Type B pancreatic cell (in vitro differentiated cells): ENCODE results near the gene BAZ2B. TPM values are rescaled to one million over a fixed set of nuclear protein-coding genes. Genes with fewer than 3 reads are reported as not detected.
A peak's percentile ranks its signal among the peaks of the same experiment; 100 is the strongest.

Source experiments
- DNase-seq: peaks from one replicate; pipeline ENCODE4 v3.0.0; 2021; ENCODE audit warnings: mixed read lengths; ENCODE audit not compliant: unreplicated experiment; ENCODE audit errors: extremely low spot score
- H3K27ac Mint-ChIP-seq: 2 replicates; pipeline ENCODE4 v1.8.0; 2021; ENCODE audit warnings: mild to moderate bottlenecking, mixed read lengths
- H3K27me3 Mint-ChIP-seq: 2 replicates; pipeline ENCODE4 v1.8.0; 2021; ENCODE audit warnings: mixed read lengths
- H3K36me3 Mint-ChIP-seq: 2 replicates; pipeline ENCODE4 v1.8.0; 2021; ENCODE audit warnings: mixed read lengths
- H3K4me1 Mint-ChIP-seq: one replicate; pipeline ENCODE4 v1.8.0; 2021; ENCODE audit warnings: mixed read lengths; ENCODE audit not compliant: unreplicated experiment
- H3K4me3 Mint-ChIP-seq: 2 replicates; pipeline ENCODE4 v1.8.0; 2021; ENCODE audit warnings: mild to moderate bottlenecking, mixed read lengths
- H3K9me3 Mint-ChIP-seq: 2 replicates; pipeline ENCODE4 v1.8.0; 2021; ENCODE audit warnings: mixed read lengths
- long read RNA-seq: library from polyadenylated mRNA; unstranded; transcript quantifications from one replicate; pipeline ENCODE4 v2.0.0, GENCODE V29; 2020
- total RNA-seq: library from RNA; stranded (reverse); gene quantifications from 2 replicates; pipeline ENCODE4 v1.2.1, GENCODE V29; 2021; ENCODE audit warnings: low replicate concordance
- TF ChIP-seq, protein P1 (sequence below): fragments of 200-600 bp; sonication (generic); conservative IDR thresholded peaks from 2 replicates; pipeline ENCODE4 v1.5.0; 2021; ENCODE audit warnings: antibody characterized with exemption, mild to moderate bottlenecking

BAZ2B gene, protein sequence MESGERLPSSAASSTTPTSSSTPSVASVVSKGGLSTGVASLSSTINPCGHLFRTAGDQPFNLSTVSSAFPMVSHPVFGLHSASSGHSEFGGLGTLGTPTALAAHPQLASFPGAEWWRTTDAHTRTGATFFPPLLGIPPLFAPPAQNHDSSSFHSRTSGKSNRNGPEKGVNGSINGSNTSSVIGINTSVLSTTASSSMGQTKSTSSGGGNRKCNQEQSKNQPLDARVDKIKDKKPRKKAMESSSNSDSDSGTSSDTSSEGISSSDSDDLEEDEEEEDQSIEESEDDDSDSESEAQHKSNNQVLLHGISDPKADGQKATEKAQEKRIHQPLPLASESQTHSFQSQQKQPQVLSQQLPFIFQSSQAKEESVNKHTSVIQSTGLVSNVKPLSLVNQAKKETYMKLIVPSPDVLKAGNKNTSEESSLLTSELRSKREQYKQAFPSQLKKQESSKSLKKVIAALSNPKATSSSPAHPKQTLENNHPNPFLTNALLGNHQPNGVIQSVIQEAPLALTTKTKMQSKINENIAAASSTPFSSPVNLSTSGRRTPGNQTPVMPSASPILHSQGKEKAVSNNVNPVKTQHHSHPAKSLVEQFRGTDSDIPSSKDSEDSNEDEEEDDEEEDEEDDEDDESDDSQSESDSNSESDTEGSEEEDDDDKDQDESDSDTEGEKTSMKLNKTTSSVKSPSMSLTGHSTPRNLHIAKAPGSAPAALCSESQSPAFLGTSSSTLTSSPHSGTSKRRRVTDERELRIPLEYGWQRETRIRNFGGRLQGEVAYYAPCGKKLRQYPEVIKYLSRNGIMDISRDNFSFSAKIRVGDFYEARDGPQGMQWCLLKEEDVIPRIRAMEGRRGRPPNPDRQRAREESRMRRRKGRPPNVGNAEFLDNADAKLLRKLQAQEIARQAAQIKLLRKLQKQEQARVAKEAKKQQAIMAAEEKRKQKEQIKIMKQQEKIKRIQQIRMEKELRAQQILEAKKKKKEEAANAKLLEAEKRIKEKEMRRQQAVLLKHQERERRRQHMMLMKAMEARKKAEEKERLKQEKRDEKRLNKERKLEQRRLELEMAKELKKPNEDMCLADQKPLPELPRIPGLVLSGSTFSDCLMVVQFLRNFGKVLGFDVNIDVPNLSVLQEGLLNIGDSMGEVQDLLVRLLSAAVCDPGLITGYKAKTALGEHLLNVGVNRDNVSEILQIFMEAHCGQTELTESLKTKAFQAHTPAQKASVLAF (N-terminal part only)
- 65.2 and 80.4 TPM in 2 replicates for total RNA-seq
- long read RNA-seq, full-length matches to known transcripts: 2 of 146 reads
- long read RNA-seq, partial matches to known transcripts: 78 of 146 reads
- long read RNA-seq, other reads (novel, unspliced or antisense): 66 of 146 reads

DNA sequence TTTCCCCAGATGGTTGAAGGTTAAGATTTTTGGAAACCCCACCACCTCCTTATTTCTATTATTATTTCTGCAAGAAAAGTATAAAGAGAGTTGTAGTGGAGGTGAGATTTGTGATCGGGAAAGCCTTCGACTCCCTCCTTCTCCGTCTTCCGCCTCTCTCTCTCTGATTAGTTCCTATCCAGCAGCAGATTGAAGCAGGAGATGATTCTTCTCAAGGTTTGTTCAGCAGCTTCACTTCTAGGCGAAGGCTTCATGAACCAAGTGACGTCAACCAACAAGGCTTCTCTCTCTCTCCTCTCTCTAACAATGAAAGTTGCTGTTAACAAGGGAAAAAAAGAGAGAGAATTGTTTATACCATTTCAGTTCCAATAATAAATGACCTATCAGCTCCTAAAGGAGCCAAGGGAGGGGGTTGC, at the start of gene BAZ2B:
BAZ2B (minus strand) TSS at position 263 of the 416 bp plus-strand sequence. CDS start 137,829 bp downstream, outside the sequence.
- Mint-ChIP-seq H3K4me1 (peaks cover 33% of the 10 kb centered on the region), H3K27me3 (no peaks in the 10 kb centered on the region), H3K27ac (peak within 1 kb of the TSS; percentile 97), H3K9me3 (no peaks in the 10 kb centered on the region), H3K36me3 (no peaks in the 10 kb centered on the region), H3K4me3 (peak within 1 kb of the TSS; percentile 91)
- DNase-seq: no peak
- TF ChIP-seq, protein P1, sequence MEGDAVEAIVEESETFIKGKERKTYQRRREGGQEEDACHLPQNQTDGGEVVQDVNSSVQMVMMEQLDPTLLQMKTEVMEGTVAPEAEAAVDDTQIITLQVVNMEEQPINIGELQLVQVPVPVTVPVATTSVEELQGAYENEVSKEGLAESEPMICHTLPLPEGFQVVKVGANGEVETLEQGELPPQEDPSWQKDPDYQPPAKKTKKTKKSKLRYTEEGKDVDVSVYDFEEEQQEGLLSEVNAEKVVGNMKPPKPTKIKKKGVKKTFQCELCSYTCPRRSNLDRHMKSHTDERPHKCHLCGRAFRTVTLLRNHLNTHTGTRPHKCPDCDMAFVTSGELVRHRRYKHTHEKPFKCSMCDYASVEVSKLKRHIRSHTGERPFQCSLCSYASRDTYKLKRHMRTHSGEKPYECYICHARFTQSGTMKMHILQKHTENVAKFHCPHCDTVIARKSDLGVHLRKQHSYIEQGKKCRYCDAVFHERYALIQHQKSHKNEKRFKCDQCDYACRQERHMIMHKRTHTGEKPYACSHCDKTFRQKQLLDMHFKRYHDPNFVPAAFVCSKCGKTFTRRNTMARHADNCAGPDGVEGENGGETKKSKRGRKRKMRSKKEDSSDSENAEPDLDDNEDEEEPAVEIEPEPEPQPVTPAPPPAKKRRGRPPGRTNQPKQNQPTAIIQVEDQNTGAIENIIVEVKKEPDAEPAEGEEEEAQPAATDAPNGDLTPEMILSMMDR: no peak

DNA sequence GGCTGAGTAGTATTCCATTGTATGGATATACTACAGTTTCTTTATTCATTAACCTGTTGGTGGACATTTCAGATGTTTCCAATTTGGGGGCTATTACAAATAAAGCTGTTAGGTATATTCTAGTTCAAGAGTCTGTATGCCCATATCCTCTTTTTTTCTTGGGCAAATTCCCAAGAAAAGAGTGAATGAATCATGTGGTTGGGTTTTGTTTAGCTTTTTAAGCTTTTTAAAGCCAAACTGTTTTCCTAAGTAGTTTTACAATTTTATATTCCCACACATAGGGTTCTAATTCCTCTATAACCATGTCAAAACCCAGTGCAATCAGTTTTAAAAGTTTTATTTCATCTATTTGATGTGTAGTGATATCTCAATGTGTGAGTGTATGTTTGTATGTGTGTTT, 44.9 kb upstream of the BAZ2B start:
- TF ChIP-seq, protein P1: no peak
- no peaks in the 10 kb centered on the region for H3K9me3 Mint-ChIP-seq
- H3K27ac Mint-ChIP-seq: no peak overlapping the region
- H3K27me3 Mint-ChIP-seq: no peaks in the 10 kb centered on the region
- no peaks in the 10 kb centered on the region for H3K4me1 Mint-ChIP-seq
- DNase-seq: no peak
- no peaks in the 10 kb centered on the region for H3K36me3 Mint-ChIP-seq
- no peak overlapping the region for H3K4me3 Mint-ChIP-seq

DNA sequence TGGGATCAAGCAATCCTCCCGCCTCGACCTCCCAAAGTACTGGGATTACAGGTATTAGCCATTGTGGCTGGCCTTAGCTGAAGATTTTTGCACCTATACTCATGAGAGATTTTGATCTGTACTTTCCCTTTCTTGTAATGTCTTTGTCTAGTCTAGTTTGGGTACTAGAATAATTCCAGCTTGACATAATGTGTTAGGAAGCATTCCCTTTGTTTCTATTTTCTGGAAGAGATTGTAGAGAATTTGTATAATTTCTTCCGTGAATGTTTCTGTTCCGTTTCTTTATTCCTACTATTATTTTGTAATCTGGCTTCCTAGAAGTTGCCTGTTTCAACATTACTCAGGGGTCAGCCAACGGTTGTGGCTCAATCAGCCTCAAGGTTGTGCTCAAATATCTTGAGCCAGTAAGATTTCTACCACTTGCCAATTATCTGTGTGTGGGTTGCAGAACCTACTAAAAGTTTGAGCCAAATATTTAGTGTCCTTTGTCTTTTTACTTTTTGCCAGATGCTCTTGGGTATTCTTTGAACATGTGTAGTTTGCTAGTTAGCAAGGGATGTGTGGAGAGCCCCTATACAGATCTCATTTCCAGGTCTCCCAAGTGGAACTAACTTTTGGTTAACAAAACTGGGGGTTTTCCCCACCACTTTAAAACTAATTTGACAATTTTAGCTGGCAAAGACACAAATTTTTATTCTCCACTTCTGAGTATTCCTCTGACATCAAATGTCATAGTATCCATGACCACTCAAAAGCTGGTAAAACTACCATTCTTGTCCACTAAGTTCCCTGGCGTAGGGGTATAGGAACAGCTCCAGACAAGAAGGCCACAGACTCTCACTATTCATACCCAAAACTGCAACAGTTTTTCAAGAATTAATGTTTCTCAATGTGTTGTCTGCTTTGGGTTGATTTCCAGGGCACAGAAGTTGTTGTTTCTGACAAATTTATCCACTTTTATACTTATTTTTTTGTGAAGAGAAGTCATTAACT, 42.8 kb upstream of the BAZ2B start:
- H3K27me3 Mint-ChIP-seq: no peaks in the 10 kb centered on the region
- no peaks in the 10 kb centered on the region for H3K36me3 Mint-ChIP-seq
- H3K9me3 Mint-ChIP-seq: no peaks in the 10 kb centered on the region
- no peaks in the 10 kb centered on the region for H3K4me1 Mint-ChIP-seq
- TF ChIP-seq, protein P1: no peak
- no peak overlapping the region for H3K27ac Mint-ChIP-seq
- no peak for DNase-seq
- no peak overlapping the region for H3K4me3 Mint-ChIP-seq

DNA sequence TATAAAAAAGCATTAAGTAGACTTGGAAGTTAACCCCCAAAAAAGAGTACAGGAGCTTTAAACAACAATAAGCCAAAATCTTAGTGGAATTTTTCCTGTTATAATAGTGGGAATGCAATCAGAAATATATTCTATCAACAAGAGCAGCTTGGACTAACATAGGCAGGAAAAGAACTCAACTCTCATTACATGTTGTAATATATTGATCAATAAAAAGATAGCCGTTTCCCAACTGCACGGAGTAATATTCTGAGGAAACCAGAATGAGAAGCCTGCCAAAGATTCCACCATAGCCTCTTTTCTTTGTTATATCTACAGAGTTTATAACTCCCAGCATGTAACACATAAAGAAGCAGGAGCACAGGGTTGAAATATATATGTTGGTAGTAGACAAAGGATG, 37.6 kb upstream of the BAZ2B start:
- H3K4me3 Mint-ChIP-seq: no peak overlapping the region
- H3K27ac Mint-ChIP-seq: no peak overlapping the region

More for the DNA sequence above, 37.6 kb upstream of the BAZ2B start:
- no peak for DNase-seq
- H3K36me3 Mint-ChIP-seq: no peaks in the 10 kb centered on the region
- no peaks in the 10 kb centered on the region for H3K27me3 Mint-ChIP-seq
- H3K4me1 Mint-ChIP-seq: no peaks in the 10 kb centered on the region
- no peaks in the 10 kb centered on the region for H3K9me3 Mint-ChIP-seq
- TF ChIP-seq, protein P1: no peak
